Mucosa of stomach (tissue), 1 donor: ENCODE results near the gene PLCB1.

Experiments
- H3K27me3 ChIP-seq: one replicate; pipeline ENCODE4 v1.7.0; 2013; ENCODE audit warnings: mild to moderate bottlenecking, low read length; ENCODE audit not compliant: control insufficient read depth, insufficient read depth
- H3K36me3 ChIP-seq: one replicate; pipeline ENCODE4 v1.7.0; 2013; ENCODE audit warnings: low read length; ENCODE audit not compliant: control insufficient read depth, insufficient read depth
- H3K4me1 ChIP-seq: one replicate; pipeline ENCODE4 v1.7.0; 2013; ENCODE audit warnings: mild to moderate bottlenecking, low read length; ENCODE audit not compliant: control insufficient read depth, insufficient read depth
- H3K4me3 ChIP-seq: one replicate; pipeline ENCODE4 v1.7.0; 2013; ENCODE audit warnings: low read length
- H3K9ac ChIP-seq: one replicate; pipeline ENCODE4 v1.7.0; 2013; ENCODE audit warnings: mild to moderate bottlenecking, low read length, moderate library complexity
- H3K9me3 ChIP-seq: one replicate; pipeline ENCODE4 v1.7.0; 2013; ENCODE audit warnings: mild to moderate bottlenecking, low read length, moderate library complexity; ENCODE audit not compliant: control insufficient read depth
- donor health status: Pancreatic carcinoma.

The PLCB1 gene

GRCh38 chr20:8246153-8246552 is 114.1 kb downstream of the PLCB1 start:
- H3K4me3 ChIP-seq, result no peak overlapping the region
- H3K36me3 ChIP-seq, result no peaks in the 10 kb centered on the region
- no peak overlapping the region for H3K9ac ChIP-seq
- H3K9me3 ChIP-seq, result no peaks in the 10 kb centered on the region
- no peaks in the 10 kb centered on the region for H3K27me3 ChIP-seq
- H3K4me1 ChIP-seq, result peaks cover 28% of the 10 kb centered on the region

GRCh38 chr20:8246716-8247115 is 114.7 kb downstream of the PLCB1 start:
- Histone ChIP-seq H3K9ac (no peak overlapping the region), H3K27me3 (no peaks in the 10 kb centered on the region), H3K36me3 (no peaks in the 10 kb centered on the region), H3K9me3 (no peaks in the 10 kb centered on the region), H3K4me3 (no peak overlapping the region), H3K4me1 (peaks cover 26% of the 10 kb centered on the region)

- peaks cover 13% of the 10 kb centered on the region for H3K4me1 ChIP-seq
- H3K9ac ChIP-seq, result no peak overlapping the region
- H3K4me3 ChIP-seq, result no peak overlapping the region
- H3K36me3 ChIP-seq, result no peaks in the 10 kb centered on the region
- H3K27me3 ChIP-seq, result no peaks in the 10 kb centered on the region
- H3K9me3 ChIP-seq, result no peaks in the 10 kb centered on the region
Observed at GRCh38 chr20:8248051-8248450, 116.0 kb downstream of the PLCB1 start.

- H3K9me3 ChIP-seq, result no peaks in the 10 kb centered on the region
- no peaks in the 10 kb centered on the region for H3K27me3 ChIP-seq
- peaks cover 9% of the 10 kb centered on the region for H3K4me1 ChIP-seq
- no peaks in the 10 kb centered on the region for H3K36me3 ChIP-seq
- no peak overlapping the region for H3K9ac ChIP-seq
- H3K4me3 ChIP-seq, result no peak overlapping the region
Observed at GRCh38 chr20:8249634-8250033, 117.6 kb downstream of the PLCB1 start.

- H3K27me3 ChIP-seq, result no peaks in the 10 kb centered on the region
- no peaks in the 10 kb centered on the region for H3K36me3 ChIP-seq
- peaks cover 7% of the 10 kb centered on the region for H3K4me1 ChIP-seq
- no peak overlapping the region for H3K9ac ChIP-seq
- no peaks in the 10 kb centered on the region for H3K9me3 ChIP-seq
- H3K4me3 ChIP-seq, result no peak overlapping the region
Observed at GRCh38 chr20:8250539-8251200, 118.6 kb downstream of the PLCB1 start.

DNA sequence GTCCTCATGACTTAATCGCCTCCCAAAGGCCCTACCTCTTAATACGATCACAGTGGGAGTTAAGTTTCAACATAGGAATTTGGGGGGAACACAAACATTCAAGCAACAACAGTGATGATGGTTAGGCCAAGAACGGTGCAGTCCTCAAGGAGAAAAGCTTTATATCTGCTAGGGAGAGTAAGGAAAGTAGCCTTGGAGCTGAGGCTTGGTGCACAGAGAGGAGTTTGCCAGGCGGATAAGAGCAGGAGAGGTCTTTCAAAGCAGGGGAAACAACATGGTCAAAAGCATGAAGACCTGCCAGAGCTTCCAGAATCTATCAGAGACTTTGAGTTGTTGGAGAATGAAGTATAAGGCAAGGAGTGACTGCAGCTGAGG is 119.1 kb downstream of the PLCB1 start:
- H3K9me3 ChIP-seq, result no peaks in the 10 kb centered on the region
- no peaks in the 10 kb centered on the region for H3K27me3 ChIP-seq
- no peak overlapping the region for H3K9ac ChIP-seq
- H3K4me1 ChIP-seq, result peaks cover 7% of the 10 kb centered on the region
- H3K4me3 ChIP-seq, result no peak overlapping the region
- no peaks in the 10 kb centered on the region for H3K36me3 ChIP-seq

- H3K36me3 ChIP-seq, result no peaks in the 10 kb centered on the region
- H3K4me1 ChIP-seq, result peaks cover 7% of the 10 kb centered on the region
- no peak overlapping the region for H3K4me3 ChIP-seq
- no peak overlapping the region for H3K9ac ChIP-seq
- H3K9me3 ChIP-seq, result no peaks in the 10 kb centered on the region
- H3K27me3 ChIP-seq, result no peaks in the 10 kb centered on the region
Observed at GRCh38 chr20:8254911-8255582, 123.0 kb downstream of the PLCB1 start.

- Histone ChIP-seq H3K4me1 (no peaks in the 10 kb centered on the region), H3K36me3 (no peaks in the 10 kb centered on the region), H3K4me3 (no peak overlapping the region), H3K27me3 (no peaks in the 10 kb centered on the region), H3K9ac (no peak overlapping the region), H3K9me3 (no peaks in the 10 kb centered on the region)
Observed at GRCh38 chr20:8255945-8256632, 124.0 kb downstream of the PLCB1 start.

DNA sequence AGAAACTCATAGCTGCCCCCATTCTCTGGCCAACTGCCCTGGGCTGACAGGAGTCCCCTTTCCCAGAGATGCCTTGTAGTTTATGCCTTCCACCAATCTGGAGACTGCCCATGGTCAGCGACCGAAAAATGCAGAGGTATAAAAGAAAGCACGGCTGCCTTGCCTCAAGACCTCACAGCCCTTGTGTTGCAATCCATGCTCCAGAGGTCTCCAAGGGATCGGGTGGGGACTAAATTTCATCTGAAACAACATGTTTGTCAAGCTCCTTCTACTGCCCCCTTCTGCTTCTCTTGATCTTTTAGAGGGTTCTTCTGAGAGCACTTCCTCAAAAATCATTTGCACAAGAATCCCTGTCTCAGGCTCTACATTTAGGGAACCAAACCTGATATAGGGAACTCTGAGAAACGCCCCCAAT is 128.8 kb downstream of the PLCB1 start:
- Histone ChIP-seq H3K9me3 (no peaks in the 10 kb centered on the region), H3K9ac (no peak overlapping the region), H3K4me1 (no peaks in the 10 kb centered on the region), H3K4me3 (no peak overlapping the region), H3K36me3 (no peaks in the 10 kb centered on the region), H3K27me3 (no peaks in the 10 kb centered on the region)

- H3K9ac ChIP-seq, result no peak overlapping the region
Observed at GRCh38 chr20:8262721-8263120, 130.7 kb downstream of the PLCB1 start.

GRCh38 chr20:8265588-8265987 is 133.5 kb downstream of the PLCB1 start:
- Histone ChIP-seq H3K9ac (no peak overlapping the region), H3K4me1 (no peaks in the 10 kb centered on the region), H3K9me3 (no peaks in the 10 kb centered on the region), H3K27me3 (no peaks in the 10 kb centered on the region), H3K36me3 (no peaks in the 10 kb centered on the region), H3K4me3 (no peak overlapping the region)

More at GRCh38 chr20:8262721-8263120, 130.7 kb downstream of the PLCB1 start:
- H3K27me3 ChIP-seq, result no peaks in the 10 kb centered on the region
- H3K4me1 ChIP-seq, result no peaks in the 10 kb centered on the region
- H3K9me3 ChIP-seq, result no peaks in the 10 kb centered on the region
- H3K36me3 ChIP-seq, result no peaks in the 10 kb centered on the region
- H3K4me3 ChIP-seq, result no peak overlapping the region

GRCh38 chr20:8267009-8267408 is 134.9 kb downstream of the PLCB1 start:
- H3K27me3 ChIP-seq, result no peaks in the 10 kb centered on the region
- H3K9me3 ChIP-seq, result no peaks in the 10 kb centered on the region
- no peaks in the 10 kb centered on the region for H3K36me3 ChIP-seq
- no peak overlapping the region for H3K4me3 ChIP-seq
- H3K4me1 ChIP-seq, result no peaks in the 10 kb centered on the region
- no peak overlapping the region for H3K9ac ChIP-seq
